Measurements from ENCODE around the gene RPS21. TPM values are rescaled to one million over a fixed set of nuclear protein-coding genes. Genes with fewer than 3 reads are reported as not detected.
A peak's percentile ranks its signal among the peaks of the same experiment; 100 is the strongest.

The RPS21 gene
- total and polyA plus RNA-seq, 9 of the 15 experiments (the other 6 are each of a cell fraction or from before 2014, with no cell fraction given) = 1,380 to 5,647 (median 3,091) TPM

DNA sequence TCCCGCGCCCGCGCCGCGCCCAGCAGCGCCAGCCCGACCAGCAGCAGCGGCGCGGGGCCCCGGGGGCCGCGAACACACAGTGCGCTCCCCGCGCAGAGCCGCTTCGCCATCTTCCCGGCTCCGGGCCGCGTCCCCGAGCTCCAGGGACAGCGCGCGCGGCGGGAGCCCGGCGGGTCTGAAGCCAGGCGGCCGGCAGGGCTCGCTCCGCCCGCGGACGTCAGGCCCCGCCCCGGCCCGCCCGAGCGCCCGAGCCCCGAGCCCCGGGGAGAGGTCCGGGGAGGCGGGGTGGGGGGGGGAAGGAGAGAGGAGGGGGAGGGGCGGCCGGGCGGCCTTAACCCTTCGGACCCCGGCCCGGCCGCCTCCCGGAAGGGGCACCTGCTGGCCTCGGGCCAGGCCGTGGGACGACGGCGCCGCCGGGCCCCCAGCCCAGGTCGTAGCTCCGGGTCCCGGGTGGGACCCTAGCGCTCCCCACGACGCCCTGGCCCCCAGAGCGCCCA, 19.7 kb upstream of the RPS21 start, which contains the start of gene LAMA5 (continued):
- TF ChIP-seq, protein P1, sequence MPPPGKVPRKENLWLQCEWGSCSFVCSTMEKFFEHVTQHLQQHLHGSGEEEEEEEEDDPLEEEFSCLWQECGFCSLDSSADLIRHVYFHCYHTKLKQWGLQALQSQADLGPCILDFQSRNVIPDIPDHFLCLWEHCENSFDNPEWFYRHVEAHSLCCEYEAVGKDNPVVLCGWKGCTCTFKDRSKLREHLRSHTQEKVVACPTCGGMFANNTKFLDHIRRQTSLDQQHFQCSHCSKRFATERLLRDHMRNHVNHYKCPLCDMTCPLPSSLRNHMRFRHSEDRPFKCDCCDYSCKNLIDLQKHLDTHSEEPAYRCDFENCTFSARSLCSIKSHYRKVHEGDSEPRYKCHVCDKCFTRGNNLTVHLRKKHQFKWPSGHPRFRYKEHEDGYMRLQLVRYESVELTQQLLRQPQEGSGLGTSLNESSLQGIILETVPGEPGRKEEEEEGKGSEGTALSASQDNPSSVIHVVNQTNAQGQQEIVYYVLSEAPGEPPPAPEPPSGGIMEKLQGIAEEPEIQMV (tag; conservative IDR thresholded peaks at IDR 0.05; ENCODE audit: low read depth) = no peak
- TF ChIP-seq CBFB (CRISPR knock-in tag; IDR thresholded peaks at IDR 0.05) = no peak
- peak in 1 of 2 experiments; percentile 84; a peak in 2 of 4 replicates for TF ChIP-seq NONO (IDR thresholded peaks at IDR 0.05; ENCODE audit: low read depth in 2 of 2, low read length in 1 of 2)
- no peak for TF ChIP-seq XRCC4 (IDR thresholded peaks at IDR 0.05; ENCODE audit: extremely low read depth, insufficient read depth, insufficient read length)
- no peak for TF ChIP-seq MEIS2 (IDR thresholded peaks at IDR 0.05; ENCODE audit: partially characterized antibody)
- no peak for TF ChIP-seq FOXP1 (CRISPR knock-in tag; IDR thresholded peaks at IDR 0.05)
- no peak for TF ChIP-seq TAF9B (IDR thresholded peaks at IDR 0.05; ENCODE audit: partially characterized antibody)
- no peak for TF ChIP-seq SNIP1 (IDR thresholded peaks at IDR 0.05; ENCODE audit: low read depth)
- TF ChIP-seq BRF1 (IDR thresholded peaks at IDR 0.05; ENCODE audit: borderline replicate concordance, extremely low read depth, insufficient read length) = no peak
- TF ChIP-seq ZNF785 (CRISPR knock-in tag; IDR thresholded peaks at IDR 0.05) = no peak
- TF ChIP-seq ZNF668 (CRISPR knock-in tag; IDR thresholded peaks at IDR 0.05) = no peak
- no peak for TF ChIP-seq SLC30A9 (CRISPR knock-in tag; IDR thresholded peaks at IDR 0.05)
- TF ChIP-seq MTF1 (CRISPR knock-in tag; IDR thresholded peaks at IDR 0.05; ENCODE audit: borderline replicate concordance) = no peak
- TF ChIP-seq HNRNPUL1 (IDR thresholded peaks at IDR 0.05; ENCODE audit: low read length) = no peak
- no peak for TF ChIP-seq PRMT5 (CRISPR knock-in tag; IDR thresholded peaks at IDR 0.05)
- peak; percentile 50; the same call in 1 of the 2 replicates for TF ChIP-seq RB1 (IDR thresholded peaks at IDR 0.05; ENCODE audit: low read depth)
- TF ChIP-seq, protein P2, sequence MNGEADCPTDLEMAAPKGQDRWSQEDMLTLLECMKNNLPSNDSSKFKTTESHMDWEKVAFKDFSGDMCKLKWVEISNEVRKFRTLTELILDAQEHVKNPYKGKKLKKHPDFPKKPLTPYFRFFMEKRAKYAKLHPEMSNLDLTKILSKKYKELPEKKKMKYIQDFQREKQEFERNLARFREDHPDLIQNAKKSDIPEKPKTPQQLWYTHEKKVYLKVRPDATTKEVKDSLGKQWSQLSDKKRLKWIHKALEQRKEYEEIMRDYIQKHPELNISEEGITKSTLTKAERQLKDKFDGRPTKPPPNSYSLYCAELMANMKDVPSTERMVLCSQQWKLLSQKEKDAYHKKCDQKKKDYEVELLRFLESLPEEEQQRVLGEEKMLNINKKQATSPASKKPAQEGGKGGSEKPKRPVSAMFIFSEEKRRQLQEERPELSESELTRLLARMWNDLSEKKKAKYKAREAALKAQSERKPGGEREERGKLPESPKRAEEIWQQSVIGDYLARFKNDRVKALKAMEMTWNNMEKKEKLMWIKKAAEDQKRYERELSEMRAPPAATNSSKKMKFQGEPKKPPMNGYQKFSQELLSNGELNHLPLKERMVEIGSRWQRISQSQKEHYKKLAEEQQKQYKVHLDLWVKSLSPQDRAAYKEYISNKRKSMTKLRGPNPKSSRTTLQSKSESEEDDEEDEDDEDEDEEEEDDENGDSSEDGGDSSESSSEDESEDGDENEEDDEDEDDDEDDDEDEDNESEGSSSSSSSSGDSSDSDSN (IDR thresholded peaks at IDR 0.05; ENCODE audit: borderline replicate concordance in 1 of 2, low read depth in 2 of 2, low read length in 2 of 2) = peak; percentile 41 to 70; a peak in 1 of 4 replicates
- TF ChIP-seq ZNF696 (CRISPR knock-in tag; conservative IDR thresholded peaks at IDR 0.05) = no peak
- TF ChIP-seq CBX5 (IDR thresholded peaks at IDR 0.05; ENCODE audit: borderline replicate concordance, low read depth) = no peak
- TF ChIP-seq, protein P3, sequence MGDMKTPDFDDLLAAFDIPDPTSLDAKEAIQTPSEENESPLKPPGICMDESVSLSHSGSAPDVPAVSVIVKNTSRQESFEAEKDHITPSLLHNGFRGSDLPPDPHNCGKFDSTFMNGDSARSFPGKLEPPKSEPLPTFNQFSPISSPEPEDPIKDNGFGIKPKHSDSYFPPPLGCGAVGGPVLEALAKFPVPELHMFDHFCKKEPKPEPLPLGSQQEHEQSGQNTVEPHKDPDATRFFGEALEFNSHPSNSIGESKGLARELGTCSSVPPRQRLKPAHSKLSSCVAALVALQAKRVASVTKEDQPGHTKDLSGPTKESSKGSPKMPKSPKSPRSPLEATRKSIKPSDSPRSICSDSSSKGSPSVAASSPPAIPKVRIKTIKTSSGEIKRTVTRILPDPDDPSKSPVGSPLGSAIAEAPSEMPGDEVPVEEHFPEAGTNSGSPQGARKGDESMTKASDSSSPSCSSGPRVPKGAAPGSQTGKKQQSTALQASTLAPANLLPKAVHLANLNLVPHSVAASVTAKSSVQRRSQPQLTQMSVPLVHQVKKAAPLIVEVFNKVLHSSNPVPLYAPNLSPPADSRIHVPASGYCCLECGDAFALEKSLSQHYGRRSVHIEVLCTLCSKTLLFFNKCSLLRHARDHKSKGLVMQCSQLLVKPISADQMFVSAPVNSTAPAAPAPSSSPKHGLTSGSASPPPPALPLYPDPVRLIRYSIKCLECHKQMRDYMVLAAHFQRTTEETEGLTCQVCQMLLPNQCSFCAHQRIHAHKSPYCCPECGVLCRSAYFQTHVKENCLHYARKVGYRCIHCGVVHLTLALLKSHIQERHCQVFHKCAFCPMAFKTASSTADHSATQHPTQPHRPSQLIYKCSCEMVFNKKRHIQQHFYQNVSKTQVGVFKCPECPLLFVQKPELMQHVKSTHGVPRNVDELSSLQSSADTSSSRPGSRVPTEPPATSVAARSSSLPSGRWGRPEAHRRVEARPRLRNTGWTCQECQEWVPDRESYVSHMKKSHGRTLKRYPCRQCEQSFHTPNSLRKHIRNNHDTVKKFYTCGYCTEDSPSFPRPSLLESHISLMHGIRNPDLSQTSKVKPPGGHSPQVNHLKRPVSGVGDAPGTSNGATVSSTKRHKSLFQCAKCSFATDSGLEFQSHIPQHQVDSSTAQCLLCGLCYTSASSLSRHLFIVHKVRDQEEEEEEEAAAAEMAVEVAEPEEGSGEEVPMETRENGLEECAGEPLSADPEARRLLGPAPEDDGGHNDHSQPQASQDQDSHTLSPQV (IDR thresholded peaks at IDR 0.05) = 0 out of 2 replicates have a peak, but pooled peaks have one; percentile 16
- TF ChIP-seq SPI1 (IDR thresholded peaks at IDR 0.05; ENCODE audit: borderline replicate concordance, low read depth, low read length) = no peak
- TF ChIP-seq RBFOX2 (IDR thresholded peaks at IDR 0.05; ENCODE audit: low read depth, low read length) = peak; percentile 49; the same call in 1 of the 2 replicates
